NCI-H2029 (cell line): ENCODE measurements around the gene HES2.
"Not testable (repeated sequence)": the region's sequence is repeated elsewhere in the genome, so short reads cannot be mapped to it uniquely, and the experiment has no call there.

ENCODE experiments used
- DNase-seq: peaks from one replicate; lab custom pipeline; 2025; lab: John Stamatoyannopoulos, UW

Gene HES2

GRCh38 chr1:6419804-6420453, at the start of gene HES2:
Gene HES2 (minus strand): TSS chr1:6419919. CDS start chr1:6419820, 99 bp downstream.
- no peak for DNase-seq

- no peak for DNase-seq
These were observed 49.2 kb upstream of the HES2 start for GRCh38 chr1:6468729-6469461.

DNA sequence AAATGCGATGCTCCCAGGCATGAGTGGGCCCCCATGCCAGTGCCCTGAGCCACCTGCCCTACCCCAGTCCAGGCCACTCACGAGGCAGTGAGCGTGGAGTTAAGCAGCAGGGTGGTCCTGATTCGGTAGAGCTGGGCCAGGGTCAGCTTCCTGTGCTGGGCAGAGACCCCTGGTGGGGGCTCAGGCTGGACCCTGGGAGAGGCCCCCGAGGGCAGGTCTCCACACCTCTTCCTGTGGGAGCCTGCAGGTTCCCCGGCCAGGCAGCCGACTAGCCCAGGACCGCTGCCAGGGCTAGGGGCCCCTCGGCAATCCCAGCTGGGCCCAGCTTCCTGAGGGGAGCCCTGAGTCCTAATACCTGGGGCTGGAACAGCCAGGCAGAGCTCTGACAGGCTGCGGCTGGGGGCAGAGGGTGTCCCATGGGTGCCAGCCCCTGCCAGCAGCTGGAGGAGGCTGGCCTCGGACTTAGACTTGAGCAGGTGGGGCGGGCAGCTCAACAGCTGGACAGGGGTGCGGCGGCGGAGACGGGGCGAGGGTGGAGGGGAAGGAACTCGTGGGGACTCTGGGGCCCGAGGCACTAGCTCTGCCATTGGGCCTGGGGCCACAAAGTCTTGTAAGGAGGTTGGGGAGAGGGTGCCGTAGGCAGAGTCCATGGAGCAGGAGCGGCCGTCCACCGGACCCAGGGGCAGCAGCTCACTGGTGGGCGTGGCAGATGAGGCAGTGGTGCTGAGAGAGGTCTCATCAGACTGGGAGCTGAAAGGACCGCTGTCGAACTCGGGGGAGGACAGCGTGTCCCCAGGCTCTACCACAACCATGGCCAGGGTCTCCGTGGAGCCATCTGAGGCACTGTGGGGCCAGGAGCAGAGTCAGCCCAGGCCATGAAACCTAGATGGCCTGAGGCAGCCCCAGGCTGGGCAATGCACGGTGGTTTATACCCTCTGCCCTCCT, 48.3 kb upstream of the HES2 start:
- DNase-seq: no peak

DNA sequence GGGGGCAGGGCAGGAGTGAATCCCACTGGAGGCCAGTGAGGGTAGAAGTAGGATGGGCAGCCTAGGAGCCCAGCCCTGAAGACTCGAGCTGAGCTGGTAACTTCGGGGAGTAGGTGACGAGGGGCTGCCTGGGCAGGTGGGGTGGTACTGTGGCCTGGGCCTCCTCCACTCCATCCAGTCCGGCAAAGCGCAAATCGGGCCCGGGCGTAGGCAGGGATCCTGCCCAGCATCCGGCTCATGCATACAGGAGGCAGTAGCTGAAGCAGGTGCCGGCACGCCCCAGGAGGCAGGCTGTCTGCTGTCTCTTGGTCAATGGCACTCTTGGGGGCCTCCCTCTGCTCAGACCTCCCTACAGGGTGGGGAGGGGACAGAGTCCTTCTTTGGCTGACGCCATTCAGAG, 47.5 kb upstream of the HES2 start:
- DNase-seq: no peak

GRCh38 chr1:6466751-6467150, 47.0 kb upstream of the HES2 start:
- no peak for DNase-seq

DNA sequence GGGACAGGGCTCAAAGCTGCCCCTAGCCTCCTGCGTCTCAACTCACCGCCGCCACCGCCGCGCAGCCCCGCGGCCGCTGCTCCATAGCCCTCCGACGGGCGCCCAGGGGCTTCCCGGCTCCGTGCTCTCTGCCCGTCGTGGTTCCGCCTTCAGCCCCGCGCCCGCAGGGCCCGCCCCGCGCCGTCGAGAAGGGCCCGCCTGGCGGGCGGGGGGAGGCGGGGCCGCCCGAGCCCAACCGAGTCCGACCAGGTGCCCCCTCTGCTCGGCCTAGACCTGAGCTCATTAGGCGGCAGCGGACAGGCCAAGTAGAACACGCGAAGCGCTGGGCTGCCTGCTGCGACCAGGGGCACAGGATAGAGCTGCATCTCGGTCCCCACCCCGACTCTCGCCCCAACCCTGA, 46.3 kb upstream of the HES2 start, which contains the start of gene TNFRSF25:
TNFRSF25 (minus strand) TSS at position 151 of the 400 bp plus-strand sequence; CDS start at position 85, 66 bp downstream.
- DNase-seq: no peak

DNA sequence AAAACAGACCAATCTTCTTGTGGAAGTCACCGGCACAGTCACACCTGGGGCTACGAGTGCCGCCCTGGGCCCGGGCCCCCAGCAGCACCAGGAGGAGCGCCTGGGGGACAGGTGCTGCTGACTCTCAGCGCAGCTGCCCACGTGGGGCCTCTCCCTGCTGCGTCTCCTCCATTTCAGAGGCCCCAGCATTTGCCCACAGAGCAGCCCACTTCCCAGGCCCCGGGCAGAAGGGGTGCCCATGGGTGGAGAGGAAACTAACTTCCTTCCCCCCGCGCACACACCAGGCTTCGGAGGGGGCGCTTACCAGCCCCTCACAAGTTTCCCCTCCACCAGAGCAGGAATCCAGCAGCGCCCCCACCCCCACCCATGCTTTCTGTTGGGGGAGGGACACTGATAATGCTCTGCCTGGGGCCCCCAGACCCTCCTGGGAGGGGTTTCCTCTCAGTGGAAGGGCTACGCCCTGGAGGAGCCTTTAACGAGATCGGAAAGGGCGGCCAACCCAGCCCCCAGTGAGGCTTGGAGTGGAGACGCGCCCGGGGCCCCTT, 45.8 kb upstream of the HES2 start:
- no peak for DNase-seq

- no peak for DNase-seq
These were observed 45.2 kb upstream of the HES2 start for GRCh38 chr1:6464915-6465314.

GRCh38 chr1:6464514-6464836, 44.8 kb upstream of the HES2 start:
- no peak for DNase-seq

DNA sequence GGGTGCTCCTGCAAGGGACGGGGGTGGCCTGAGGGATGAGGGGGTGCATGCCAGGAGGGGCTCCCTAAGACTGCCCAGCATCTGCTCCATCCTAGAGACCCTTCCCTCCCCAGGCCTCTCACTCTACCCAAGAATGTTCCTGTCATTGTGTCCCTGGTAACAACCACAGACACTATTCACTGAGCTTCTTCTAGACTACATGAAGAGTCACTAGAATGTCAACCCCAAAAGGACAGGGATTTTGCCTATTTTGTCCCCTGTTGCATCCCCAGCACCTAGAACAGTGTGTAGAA, 43.3 kb upstream of the HES2 start:
- DNase-seq: no peak

- no peak for DNase-seq
These were observed 42.8 kb upstream of the HES2 start for GRCh38 chr1:6462412-6463119.

DNA sequence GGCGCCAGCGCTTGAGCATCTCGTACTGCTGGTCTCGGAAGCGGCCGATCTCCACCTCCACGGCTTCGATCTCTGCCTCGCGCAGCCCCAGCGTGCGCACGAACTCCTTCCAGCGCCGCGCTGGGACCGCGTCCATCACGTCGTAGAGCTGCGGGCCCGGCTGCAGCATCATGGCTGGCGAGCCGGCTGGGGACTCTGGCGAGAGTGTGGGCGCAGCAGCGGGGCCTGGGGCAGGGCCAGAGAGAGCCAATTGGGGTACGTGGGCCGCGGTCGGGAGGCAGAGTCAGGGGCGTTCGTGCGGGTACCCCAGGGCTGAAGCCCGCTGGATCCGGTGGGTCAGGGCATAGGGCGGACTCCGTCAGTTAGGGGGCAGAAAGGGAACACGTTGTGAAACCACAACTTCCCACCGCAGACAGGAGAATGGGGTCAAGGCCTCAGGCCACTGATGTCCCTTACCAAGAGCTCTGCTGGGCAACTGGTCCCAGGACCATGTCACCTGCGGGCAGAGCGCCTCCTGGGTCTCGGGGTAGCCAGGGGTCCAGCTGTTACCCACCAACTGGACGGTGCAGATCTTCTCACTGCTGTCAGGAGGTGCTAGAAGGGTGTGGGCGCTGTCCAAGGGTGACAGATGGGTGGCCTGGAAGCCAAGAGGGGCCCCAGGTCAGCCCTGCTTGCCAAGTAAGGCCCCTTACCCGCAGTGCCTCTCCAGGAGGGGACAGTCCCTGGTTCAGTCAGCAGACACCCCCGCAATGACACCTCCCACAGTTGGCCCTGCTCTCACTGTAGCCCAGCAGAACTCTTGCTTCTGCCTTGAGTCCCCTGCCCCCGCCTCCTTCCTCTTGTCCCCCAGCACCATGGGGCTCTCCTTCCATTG, 42.1 kb upstream of the HES2 start:
- DNase-seq: no peak

GRCh38 chr1:6461051-6461530, 41.4 kb upstream of the HES2 start:
- no peak for DNase-seq

- no peak for DNase-seq
These were observed 40.8 kb upstream of the HES2 start for GRCh38 chr1:6460301-6461050.

GRCh38 chr1:6459850-6460265, 40.1 kb upstream of the HES2 start:
- DNase-seq: no peak

- DNase-seq: no peak
These were observed 37.2 kb upstream of the HES2 start for GRCh38 chr1:6456800-6457466.

GRCh38 chr1:6455752-6456520, 36.2 kb upstream of the HES2 start:
- DNase-seq: not testable (repeated sequence)

- DNase-seq: no peak
These were observed 35.4 kb upstream of the HES2 start for GRCh38 chr1:6454856-6455751.
